HepG2 (cell line): ENCODE results near the gene NAALADL1. TPM values are rescaled to one million over a fixed set of nuclear protein-coding genes. Genes with fewer than 3 reads are reported as not detected.

ENCODE experiments used
- AHDC1 ChIP-seq: sonication (generic); formaldehyde crosslinking; IDR thresholded peaks from 2 replicates; pipeline ENCODE4 v1.5.1; 2020; ENCODE audit warnings: mild to moderate bottlenecking, missing genetic modification reagents, borderline replicate concordance
- ATF4 ChIP-seq, 2 experiments: fragments of 450-650 bp in 1 of 2; sonication (generic) in 1 of 2; formaldehyde crosslinking; IDR thresholded peaks; 2 replicates each; pipeline versions ENCODE4 v1.5.0 to v1.8.0; 2020 to 2022; ENCODE audit warnings: mild to moderate bottlenecking in 1 of 2, missing genetic modification reagents in 1 of 2
- GPN1 ChIP-seq: sonication (generic); formaldehyde crosslinking; IDR thresholded peaks from 2 replicates; pipeline ENCODE4 v1.5.1; 2020; ENCODE audit warnings: missing genetic modification reagents, borderline replicate concordance
- HES4 ChIP-seq: sonication (generic); formaldehyde crosslinking; IDR thresholded peaks from 2 replicates; pipeline ENCODE4 v1.9.0; 2021; ENCODE audit warnings: mild to moderate bottlenecking, missing genetic modification reagents, borderline replicate concordance
- KLF13 ChIP-seq: sonication (generic); formaldehyde crosslinking; IDR thresholded peaks from 2 replicates; pipeline ENCODE4 v1.4.0; 2020; ENCODE audit warnings: mild to moderate bottlenecking, missing genetic modification reagents
- KLF9 ChIP-seq: IDR thresholded peaks from 2 replicates; pipeline ENCODE4 v1.6.1; 2016; ENCODE audit warnings: low read depth
- PATZ1 ChIP-seq: sonication (generic); formaldehyde crosslinking; IDR thresholded peaks from 2 replicates; pipeline ENCODE4 v1.4.0; 2020; ENCODE audit warnings: missing genetic modification reagents
- RFXANK ChIP-seq: IDR thresholded peaks from 2 replicates; pipeline ENCODE4 v1.6.1; 2016
- SPEN ChIP-seq: sonication (generic); formaldehyde crosslinking; IDR thresholded peaks from 2 replicates; pipeline ENCODE4 v1.5.1; 2020; ENCODE audit warnings: low read depth, mild to moderate bottlenecking, missing genetic modification reagents
- SRSF9 ChIP-seq: fragments of 200-400 bp; formaldehyde crosslinking; IDR thresholded peaks from 2 replicates; pipeline ENCODE4 v1.6.1; 2018; ENCODE audit warnings: borderline replicate concordance, mild to moderate bottlenecking, low read depth, low read length; ENCODE audit not compliant: insufficient read depth, poor library complexity, severe bottlenecking
- TAF1 ChIP-seq: sonication (generic); formaldehyde crosslinking; IDR thresholded peaks from 2 replicates; pipeline ENCODE4 v1.4.0; 2020; ENCODE audit warnings: missing genetic modification reagents
- TFDP1 ChIP-seq: IDR thresholded peaks from 2 replicates; pipeline ENCODE4 v1.6.1; 2016; ENCODE audit warnings: missing compliant biosample characterization, missing genetic modification reagents, borderline replicate concordance
- ZFP62 ChIP-seq: sonication (generic); formaldehyde crosslinking; IDR thresholded peaks from 2 replicates; pipeline ENCODE4 v1.4.0; 2020; ENCODE audit warnings: missing genetic modification reagents
- ZNF331 ChIP-seq: sonication (generic); formaldehyde crosslinking; IDR thresholded peaks from 2 replicates; pipeline ENCODE4 v1.4.0; 2020; ENCODE audit warnings: missing genetic modification reagents
- ZNF44 ChIP-seq: sonication (generic); formaldehyde crosslinking; IDR thresholded peaks from 2 replicates; pipeline ENCODE4 v1.5.1; 2020; ENCODE audit warnings: mild to moderate bottlenecking, missing genetic modification reagents
- ZNF737 ChIP-seq: sonication (generic); formaldehyde crosslinking; IDR thresholded peaks from 2 replicates; pipeline ENCODE4 v1.5.0; 2020; ENCODE audit warnings: missing genetic modification reagents, mild to moderate bottlenecking, borderline replicate concordance
- polyA plus RNA-seq, 8 experiments: library from polyadenylated mRNA; depleted of rRNA in 3 of 8; stranded (reverse) in 7 of 8; unstranded in 1 of 8; fragments of >200 nt; fragmentation: Illumina TruSeq in 4 of 8; extraction: Trizol in 4 of 8; gene quantifications; 2 replicates each; pipeline versions ENCODE4 v1.2.1 to v1.2.3, GENCODE V29; 2011 to 2016; ENCODE audit warnings: low read depth in 4 of 8, missing spikeins in 1 of 8, mixed read lengths in 1 of 8; ENCODE audit not compliant: insufficient read depth in 1 of 8
- total RNA-seq, 5 experiments: library from RNA; depleted of rRNA; stranded (reverse); fragments of >200 nt; fragmentation: Illumina TruSeq; extraction: Trizol; gene quantifications; 2 replicates each; pipeline ENCODE4 v1.2.3, GENCODE V29; 2016; ENCODE audit warnings: low read depth in 1 of 5

Gene NAALADL1
- total and polyA plus RNA-seq, 2 of the 13 experiments (the other 11 are each of a cell fraction or from before 2014, with no cell fraction given) = 9.3 to 33.9 TPM

GRCh38 chr11:65027213-65028067, 30.9 kb downstream of the NAALADL1 start, which contains the start of gene SNX15 (continued):
- TF ChIP-seq TFDP1 (CRISPR knock-in tag) (no peak; the same call in 1 of the 2 replicates), ZFP62 (no peak), PATZ1 (0 out of 2 replicates have a peak, but pooled peaks have one; percentile 40), HES4 (no peak; the same call in 1 of the 2 replicates), KLF9 (CRISPR knock-in tag) (no peak), ZNF737 (CRISPR knock-in tag) (no peak), GPN1 (CRISPR knock-in tag) (no peak), ZNF331 (CRISPR knock-in tag) (peak; percentile 58), SPEN (CRISPR knock-in tag) (peak; percentile 78), TAF1 (CRISPR knock-in tag) (peak; percentile 64), KLF13 (CRISPR knock-in tag) (0 out of 2 replicates have a peak, but pooled peaks have one; percentile 55), ATF4 (CRISPR knock-in tag; IDR thresholded peaks at IDR 0.05) (no peak), ZNF44 (CRISPR knock-in tag) (0 out of 2 replicates have a peak, but pooled peaks have one; percentile 74), RFXANK (no peak), SRSF9 (no peak), AHDC1 (CRISPR knock-in tag) (no peak)
